ENCODE results near the gene ZNF513. TPM values are rescaled to one million over a fixed set of nuclear protein-coding genes. Genes with fewer than 3 reads are reported as not detected.
"Not testable (repeated sequence)": the region's sequence is repeated elsewhere in the genome, so short reads cannot be mapped to it uniquely, and the experiment has no call there.

ZNF513 gene
- total RNA-seq, 1 donor = 17.0 TPM

- DNase-seq (ENCODE audit: low read depth in 2 of 3, low spot score in 2 of 3) = no peak
These were observed 17.7 kb downstream of the ZNF513 start for GRCh38 chr2:27362678-27363420.

- peak; percentile 84 to 99 (median 99) for DNase-seq (ENCODE audit: low read depth in 2 of 3, low spot score in 2 of 3)
These were observed 24.0 kb downstream of the ZNF513 start, which contains the start of gene GTF3C2 for GRCh38 chr2:27356382-27357181. Gene GTF3C2, minus strand, starts transcription at chr2:27356764. Its CDS starts 13,210 bp downstream, at chr2:27343554.

DNA sequence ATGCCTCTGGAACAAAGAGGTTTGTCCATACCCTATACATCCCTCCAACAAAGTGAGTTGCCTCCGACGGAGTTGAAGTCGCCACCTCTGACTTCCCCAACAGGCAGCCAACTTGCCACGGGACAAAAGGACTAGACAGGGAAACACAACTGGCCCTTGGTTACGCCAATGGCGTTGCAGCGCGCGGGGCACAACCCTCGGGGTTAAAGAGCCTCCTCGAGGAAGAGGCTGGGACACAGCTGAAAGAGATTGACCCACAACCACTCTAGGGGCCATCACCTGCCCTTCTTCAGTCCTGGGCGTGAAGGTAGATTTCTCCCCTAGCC lies 24.5 kb downstream of the ZNF513 start:
- peak in 1 of 3 donors; percentile 60 for DNase-seq (ENCODE audit: low read depth in 2 of 3, low spot score in 2 of 3)

DNA sequence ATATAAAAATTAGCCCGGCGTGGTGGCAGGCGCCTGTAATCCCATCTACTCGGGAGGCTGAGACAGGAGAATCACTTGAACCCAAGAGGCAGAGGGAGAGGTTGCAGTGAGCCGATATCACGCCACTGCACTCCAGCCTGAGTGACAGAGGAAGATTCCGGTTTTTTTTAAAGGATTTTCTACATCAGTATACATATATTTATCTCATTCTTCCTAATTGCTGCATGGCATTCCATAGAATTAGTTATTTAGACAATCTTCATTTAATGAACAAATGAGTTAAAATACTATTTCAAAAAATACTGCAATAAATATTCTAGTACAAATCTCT lies 26.0 kb downstream of the ZNF513 start:
- no peak for DNase-seq (ENCODE audit: low read depth in 2 of 3, low spot score in 2 of 3)

DNA sequence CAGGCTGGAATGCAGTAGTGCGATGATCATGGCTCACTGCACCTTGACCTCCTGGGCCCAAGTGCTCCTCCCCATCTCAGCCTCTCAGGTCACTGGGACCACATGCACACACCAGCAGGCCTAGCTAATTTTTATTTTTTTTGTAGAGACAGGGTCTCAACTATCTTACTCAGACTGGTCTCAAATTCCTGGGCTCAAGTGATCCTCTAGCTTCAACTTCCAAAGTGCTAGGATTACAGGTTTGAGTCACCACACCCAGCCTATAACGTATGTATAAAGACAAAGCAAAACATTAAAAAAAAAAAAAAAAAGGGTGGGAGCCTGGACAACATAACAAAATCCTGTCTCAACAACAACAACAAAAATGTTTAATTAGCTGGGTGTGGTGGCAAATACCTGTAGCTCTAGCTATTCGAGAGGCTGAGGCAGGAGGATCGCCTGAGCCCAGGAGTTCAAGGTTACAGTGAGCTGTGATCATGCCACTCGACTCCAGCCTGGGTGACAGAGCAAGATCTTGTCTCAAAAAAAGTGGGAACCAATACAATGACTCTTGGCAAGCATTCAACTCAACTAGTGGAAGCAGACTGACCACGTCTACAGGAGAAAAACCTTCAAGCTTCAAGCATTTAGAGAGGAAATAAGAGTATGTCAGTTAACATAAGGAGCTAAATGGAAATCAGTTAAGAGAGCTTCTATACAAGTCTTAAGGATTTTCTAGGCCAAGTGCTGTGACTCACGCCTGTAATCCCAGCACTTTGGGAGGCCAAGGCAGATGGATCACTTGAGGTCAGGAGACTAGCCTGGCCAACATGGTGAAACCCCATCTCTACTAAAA lies 26.6 kb downstream of the ZNF513 start:
- DNase-seq (ENCODE audit: low read depth in 2 of 3, low spot score in 2 of 3) = no peak

DNA sequence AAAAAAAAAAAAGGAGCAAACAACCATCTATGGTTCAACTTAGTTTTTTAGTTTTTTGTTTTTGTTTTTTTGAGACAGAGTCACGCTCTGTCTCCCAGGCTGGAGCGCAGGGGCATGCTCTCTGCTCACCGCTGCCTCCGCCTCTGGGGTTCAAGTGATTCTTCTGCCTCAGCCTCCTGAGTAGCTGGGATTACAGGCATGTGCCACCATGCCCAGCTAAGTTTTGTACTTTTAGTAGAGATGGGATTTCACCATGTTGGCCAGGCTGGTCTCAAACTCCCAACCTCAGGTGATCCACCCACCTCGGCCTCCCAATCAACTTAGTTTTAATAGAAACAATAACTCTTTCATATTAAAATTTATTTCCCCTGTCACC lies 27.2 kb downstream of the ZNF513 start:
- not testable (repeated sequence) for DNase-seq (ENCODE audit: low read depth in 2 of 3, low spot score in 2 of 3)

DNA sequence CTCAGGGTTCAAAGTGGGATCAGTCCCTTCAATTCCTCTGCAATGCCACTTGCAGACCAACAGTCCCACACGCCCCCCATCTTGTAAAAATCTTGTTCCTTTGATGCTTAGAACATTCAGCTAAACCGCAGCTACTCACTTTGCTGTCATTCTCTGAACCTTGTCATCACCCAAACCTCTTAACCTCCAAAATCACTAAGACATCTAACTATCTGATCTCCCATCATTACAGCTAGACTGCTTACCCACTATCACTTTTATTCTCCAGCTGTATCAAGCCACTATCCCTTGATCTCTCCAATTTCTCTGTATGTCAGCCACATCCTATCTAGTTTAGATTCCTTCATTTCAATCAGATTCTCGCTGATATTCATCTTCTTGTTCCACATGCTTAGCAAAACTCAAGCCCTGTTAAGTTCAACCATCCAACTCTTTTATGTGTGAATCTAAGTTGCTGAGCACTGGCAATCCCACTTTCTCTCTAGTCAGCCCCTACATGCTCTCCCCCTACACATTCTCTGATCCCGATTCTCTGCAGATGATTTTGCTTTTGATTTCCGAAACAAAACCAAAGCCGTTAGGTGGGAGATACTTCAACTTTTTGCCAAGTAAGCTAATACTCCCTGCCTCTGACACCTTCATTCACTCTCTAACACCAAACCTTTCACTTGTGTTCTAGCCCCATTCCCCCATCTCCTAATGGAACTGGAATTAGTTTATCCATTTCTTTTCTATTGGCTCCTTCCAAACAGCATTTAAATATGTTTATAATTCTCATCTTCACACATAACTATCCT lies 28.5 kb downstream of the ZNF513 start:
- no peak for DNase-seq (ENCODE audit: low read depth in 2 of 3, low spot score in 2 of 3)

DNA sequence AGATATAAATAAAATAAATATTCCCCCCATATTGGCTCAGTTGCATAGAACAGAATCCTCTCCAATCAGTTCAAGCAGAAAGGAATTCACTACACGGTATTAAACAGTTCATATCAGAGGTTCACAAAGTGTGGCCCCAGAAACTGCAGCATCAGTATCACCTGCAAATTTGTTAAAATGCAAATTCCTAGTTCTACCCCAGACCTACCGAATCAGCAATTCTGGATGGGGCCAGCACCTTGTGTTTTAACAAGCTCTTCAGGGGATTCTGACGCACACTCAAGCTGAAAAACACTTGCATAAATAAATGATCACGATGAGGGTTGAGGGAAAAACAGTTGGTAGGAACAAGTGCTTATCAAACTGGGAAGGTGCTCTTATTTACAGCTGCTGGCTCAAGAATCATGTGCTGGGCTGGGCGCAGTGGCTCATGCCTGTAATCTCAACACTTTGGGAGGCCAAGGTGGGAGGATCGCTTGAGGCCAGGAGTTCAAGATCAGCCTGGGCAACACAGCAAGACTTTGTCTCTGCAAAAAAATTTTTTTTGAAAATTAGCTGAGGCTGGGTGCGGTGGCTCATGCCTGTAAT lies 30.3 kb downstream of the ZNF513 start:
- no peak for DNase-seq (ENCODE audit: low read depth in 2 of 3, low spot score in 2 of 3)

DNA sequence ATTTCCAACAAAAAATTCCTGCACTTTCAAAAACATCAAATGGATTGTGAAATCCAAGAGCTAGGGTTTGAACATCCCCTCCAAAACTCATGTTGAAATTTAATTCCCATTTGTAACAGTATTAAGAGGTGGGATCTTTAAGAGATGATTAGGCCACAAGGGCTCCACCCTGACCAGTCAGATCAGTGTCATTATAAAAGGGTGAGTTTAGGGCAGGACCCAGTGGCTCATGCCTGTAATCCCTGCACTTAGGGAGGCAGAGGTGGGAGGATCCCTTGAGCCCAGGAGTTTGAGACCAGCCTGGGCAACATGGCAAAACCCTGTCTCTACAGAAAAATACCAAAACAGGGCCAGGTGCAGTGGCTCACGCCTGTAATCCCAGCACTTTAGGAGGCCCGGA lies 32.9 kb downstream of the ZNF513 start:
- no peak for DNase-seq (ENCODE audit: low read depth in 2 of 3, low spot score in 2 of 3)

- DNase-seq (ENCODE audit: low read depth in 2 of 3, low spot score in 2 of 3) = no peak
These were observed 44.4 kb downstream of the ZNF513 start for GRCh38 chr2:27336173-27336572.

GRCh38 chr2:27335311-27335710 lies 45.2 kb downstream of the ZNF513 start:
- DNase-seq (ENCODE audit: low read depth in 2 of 3, low spot score in 2 of 3) = no peak

Other genes starting within 250 kb of the ZNF513 start
- 55.2 TPM for gene PREB, start 246.1 kb downstream of the ZNF513 start, total RNA-seq
- gene PRR30, start 241.3 kb downstream of the ZNF513 start, total RNA-seq = under 0.01 TPM
- gene TCF23, start 231.7 kb downstream of the ZNF513 start, total RNA-seq = not detected
- 131 TPM for gene ATRAID, start 168.7 kb downstream of the ZNF513 start, total RNA-seq
- 60.1 TPM for gene SLC5A6, start 168.5 kb downstream of the ZNF513 start, total RNA-seq
- 63.0 TPM for gene CAD, start 163.4 kb downstream of the ZNF513 start, total RNA-seq
- under 0.01 TPM for gene SLC30A3, start 117.7 kb downstream of the ZNF513 start, total RNA-seq
- gene DNAJC5G, start 105.3 kb downstream of the ZNF513 start, total RNA-seq = not detected
- under 0.01 TPM for gene TRIM54, start 98.3 kb downstream of the ZNF513 start, total RNA-seq
- gene UCN, start 72.3 kb downstream of the ZNF513 start, total RNA-seq = 2.2 TPM
- gene MPV17, start 57.6 kb downstream of the ZNF513 start, total RNA-seq = 85.4 TPM
- 43.4 TPM for gene GTF3C2, start 24.0 kb downstream of the ZNF513 start, total RNA-seq
- 27.2 TPM for gene EIF2B4, start 10.4 kb downstream of the ZNF513 start, total RNA-seq
- gene SNX17, start 10.1 kb downstream of the ZNF513 start, total RNA-seq = 130 TPM
- gene PPM1G, start 28.9 kb upstream of the ZNF513 start, total RNA-seq = 66.2 TPM
- gene NRBP1, start 47.9 kb upstream of the ZNF513 start, total RNA-seq = 49.8 TPM
- gene KRTCAP3, start 61.6 kb upstream of the ZNF513 start, total RNA-seq = 2.2 TPM
- gene IFT172, start 109.0 kb upstream of the ZNF513 start, total RNA-seq = 38.8 TPM
- gene FNDC4, start 114.5 kb upstream of the ZNF513 start, total RNA-seq = 0.27 TPM
- gene GCKR, start 116.1 kb upstream of the ZNF513 start, total RNA-seq = under 0.01 TPM
- 24.2 TPM for gene ZNF512, start 202.3 kb upstream of the ZNF513 start, total RNA-seq
- 1.9 TPM for gene CCDC121, start 248.3 kb upstream of the ZNF513 start, total RNA-seq
- 31.0 TPM for gene GPN1, start 248.3 kb upstream of the ZNF513 start, total RNA-seq